ENCODE results near the gene SHISAL1. TPM values are rescaled to one million over a fixed set of nuclear protein-coding genes. Genes with fewer than 3 reads are reported as not detected.

The SHISAL1 gene
- total RNA-seq, 1 experiment from 2014 or later = 2.9 TPM

DNA sequence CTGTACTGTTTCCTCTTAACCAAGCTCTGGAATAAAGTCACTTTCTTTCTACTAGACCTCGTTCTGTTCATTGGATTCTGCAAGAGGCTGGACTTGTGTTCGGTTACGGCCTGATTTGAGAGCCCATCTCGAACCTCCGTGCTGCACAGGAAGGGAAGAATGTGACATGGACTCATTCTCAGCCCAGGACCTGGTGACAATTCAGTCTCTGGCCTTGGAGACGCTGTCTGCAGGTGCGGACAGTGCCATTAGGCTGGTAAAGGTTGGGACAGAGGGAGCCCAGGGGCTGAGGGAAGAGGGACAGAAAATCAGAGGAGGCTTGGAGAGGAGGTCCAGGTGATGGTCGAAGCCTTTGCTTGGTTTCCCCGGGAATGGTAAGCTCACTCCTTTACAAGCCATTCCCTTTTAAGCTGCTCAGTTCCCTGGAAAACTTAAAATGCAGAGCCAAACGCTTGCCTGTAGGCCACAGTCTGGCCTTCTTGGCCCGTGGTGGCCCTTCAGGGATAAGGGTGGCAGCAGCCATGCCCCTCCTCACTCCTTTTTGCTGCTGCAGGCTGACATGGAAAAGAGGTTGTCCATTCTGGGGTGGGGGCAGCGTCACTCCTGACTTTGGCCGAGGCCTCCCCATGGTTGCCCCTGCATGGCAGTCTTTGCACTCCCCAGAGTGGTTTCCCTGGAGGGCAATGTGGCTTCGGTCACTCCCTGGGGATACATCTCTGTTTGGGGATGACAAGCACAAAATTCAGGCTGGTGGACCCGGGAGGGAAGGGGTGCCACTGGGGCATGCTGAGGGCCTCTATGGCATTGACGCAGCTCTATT is 52.3 kb downstream of the SHISAL1 start:
- no peak overlapping the region for H4K8ac ChIP-seq (replicated peaks; ENCODE audit: insufficient read length, low read depth, low read length)
- WGBS (ENCODE audit: extremely low coverage, insufficient read length, low lambda C conversion rate) = no CpG with 5 or more reads among the region's 16 CpGs

More for the DNA sequence above, 52.3 kb downstream of the SHISAL1 start:
- no peak overlapping the region for H4K5ac ChIP-seq (ENCODE audit: insufficient read length, low read depth, low read length)
- no peaks in the 10 kb centered on the region for H3K27me3 ChIP-seq (ENCODE audit: insufficient read depth, low read length)
- no peak overlapping the region for H3K56ac ChIP-seq (ENCODE audit: insufficient read length, low read depth, low read length)
- no peak overlapping the region for H3K14ac ChIP-seq (ENCODE audit: insufficient read depth, low read length)
- H3T11ph ChIP-seq (ENCODE audit: low read length) = no peak overlapping the region
- H2BK5ac ChIP-seq (ENCODE audit: insufficient read length, low read length) = no peak overlapping the region
- TF ChIP-seq, protein P1, sequence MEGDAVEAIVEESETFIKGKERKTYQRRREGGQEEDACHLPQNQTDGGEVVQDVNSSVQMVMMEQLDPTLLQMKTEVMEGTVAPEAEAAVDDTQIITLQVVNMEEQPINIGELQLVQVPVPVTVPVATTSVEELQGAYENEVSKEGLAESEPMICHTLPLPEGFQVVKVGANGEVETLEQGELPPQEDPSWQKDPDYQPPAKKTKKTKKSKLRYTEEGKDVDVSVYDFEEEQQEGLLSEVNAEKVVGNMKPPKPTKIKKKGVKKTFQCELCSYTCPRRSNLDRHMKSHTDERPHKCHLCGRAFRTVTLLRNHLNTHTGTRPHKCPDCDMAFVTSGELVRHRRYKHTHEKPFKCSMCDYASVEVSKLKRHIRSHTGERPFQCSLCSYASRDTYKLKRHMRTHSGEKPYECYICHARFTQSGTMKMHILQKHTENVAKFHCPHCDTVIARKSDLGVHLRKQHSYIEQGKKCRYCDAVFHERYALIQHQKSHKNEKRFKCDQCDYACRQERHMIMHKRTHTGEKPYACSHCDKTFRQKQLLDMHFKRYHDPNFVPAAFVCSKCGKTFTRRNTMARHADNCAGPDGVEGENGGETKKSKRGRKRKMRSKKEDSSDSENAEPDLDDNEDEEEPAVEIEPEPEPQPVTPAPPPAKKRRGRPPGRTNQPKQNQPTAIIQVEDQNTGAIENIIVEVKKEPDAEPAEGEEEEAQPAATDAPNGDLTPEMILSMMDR (conservative IDR thresholded peaks at IDR 0.05) = no peak
- Mint-ChIP-seq H3K4me1 (peaks cover 21 to 36% of the 10 kb centered on the region in 2 experiments), H3K27me3 (ENCODE audit: low read depth) (peaks cover 9% of the 10 kb centered on the region), H3K27ac (peak overlapping the region in 2 of 3 experiments; percentile 19 to 92; a peak in 1 of 7 replicates), H3K9me3 (peaks cover 5 to 9% of the 10 kb centered on the region in 2 experiments; a peak in 4 of 5 replicates), H3K4me3 (no peak overlapping the region), H3K36me3 (ENCODE audit: insufficient read depth in 1 of 3, low read depth in 3 of 3) (peaks cover 2 to 18% (median 4%) of the 10 kb centered on the region in 3 experiments; a peak in 4 of 7 replicates)
- H3K79me1 ChIP-seq (ENCODE audit: insufficient read depth, low read depth, low read length, poor library complexity, severe bottlenecking) = no peaks in the 10 kb centered on the region
- H3K27ac ChIP-seq (ENCODE audit: insufficient read length, low read depth, low read length) = no peak overlapping the region
- H2BK20ac ChIP-seq (ENCODE audit: low read depth, low read length, poor library complexity, severe bottlenecking) = no peak overlapping the region
- H3K9me3 ChIP-seq (ENCODE audit: control insufficient read depth, low read depth, low read length) = no peaks in the 10 kb centered on the region
- H3K9ac ChIP-seq (ENCODE audit: extremely low read depth, insufficient read length, low read length) = no peak overlapping the region
- no peak overlapping the region for H2AK5ac ChIP-seq (ENCODE audit: insufficient read length, low read length)
- H3K18ac ChIP-seq (ENCODE audit: insufficient read length, low read depth, low read length) = no peak overlapping the region
- no peak overlapping the region for H4K91ac ChIP-seq (ENCODE audit: insufficient read length, low read depth, low read length)
- H2BK12ac ChIP-seq (ENCODE audit: insufficient read length, low read depth, low read length) = no peak overlapping the region
- no peak overlapping the region for H2AFZ ChIP-seq (ENCODE audit: low read length)
- DNase-seq = peak; percentile 10
- no peak overlapping the region for H2BK15ac ChIP-seq (ENCODE audit: low read depth, low read length)
- H3K23me2 ChIP-seq (ENCODE audit: insufficient read length, low read depth, low read length, poor library complexity, severe bottlenecking) = no peaks in the 10 kb centered on the region
- no peak overlapping the region for H3K4me2 ChIP-seq (ENCODE audit: insufficient read depth, insufficient read length, low read length)
- no peak overlapping the region for H3K23ac ChIP-seq (ENCODE audit: insufficient read length, low read depth, low read length)
- H4K20me1 ChIP-seq (ENCODE audit: control insufficient read depth, insufficient read depth, insufficient read length) = no peaks in the 10 kb centered on the region
- no peak overlapping the region for H3K4ac ChIP-seq (ENCODE audit: low read depth, low read length)
- peaks cover 4% of the 10 kb centered on the region; the same call in 1 of the 2 replicates for H3K4me1 ChIP-seq (ENCODE audit: insufficient read depth, low read length)
- no peak overlapping the region for H2BK120ac ChIP-seq (ENCODE audit: low read depth, low read length, poor library complexity, severe bottlenecking)
- no peaks in the 10 kb centered on the region for H3K79me2 ChIP-seq (ENCODE audit: insufficient read depth, low read length)
